ENCODE results near the gene ZDHHC14. TPM values are rescaled to one million over a fixed set of nuclear protein-coding genes. Genes with fewer than 3 reads are reported as not detected.

The ZDHHC14 gene
- total and polyA plus RNA-seq, 8 donors: 3.4 to 25.7 (median 7.4) TPM

DNA sequence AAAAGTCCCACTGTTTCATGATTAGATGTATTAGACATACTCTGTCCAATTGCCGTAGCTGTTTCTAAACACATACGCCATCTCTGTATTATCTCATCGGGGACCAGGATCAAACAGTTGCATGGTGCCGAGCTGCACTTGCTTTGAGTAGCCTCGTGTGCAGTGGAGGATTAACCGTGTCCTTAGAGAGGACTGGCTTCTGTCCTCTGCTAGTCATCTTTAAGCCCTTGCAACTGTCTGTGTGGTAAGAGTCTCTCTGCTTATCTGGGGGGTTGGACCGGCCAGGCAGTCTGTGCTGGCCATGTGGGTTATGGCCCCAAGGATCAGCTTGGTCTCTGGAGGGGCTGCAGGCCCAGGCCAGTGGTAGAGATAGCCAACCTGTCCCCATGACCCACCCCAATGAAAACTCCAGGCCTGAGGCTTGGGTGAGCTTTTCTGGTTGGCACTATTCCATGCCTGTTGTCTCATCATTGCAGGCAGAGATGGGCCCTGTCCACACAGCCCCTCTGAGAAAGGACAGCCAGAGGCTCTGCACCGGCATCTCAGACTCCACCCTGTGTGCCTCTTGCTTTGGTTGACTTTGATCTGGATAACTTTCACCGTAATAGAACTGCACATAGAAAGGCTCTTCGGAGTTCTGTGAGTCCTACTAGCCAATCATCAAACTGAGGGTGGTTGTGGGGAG is 304.7 kb downstream of the ZDHHC14 start:
- intact Hi-C loops (cut with DNase I; ENCODE audit: low total_unique reads): no loop called here
- Histone ChIP-seq H3K27ac (no peak overlapping the region), H3K36me3 (no peaks in the 10 kb centered on the region), H3K4me3 (no peak overlapping the region), H3K4me1 (peaks cover 10 to 27% (median 15%) of the 10 kb centered on the region in 4 donors), H3K27me3 (peaks cover 0 to 6% (median 0%) of the 10 kb centered on the region in 3 donors), H3K9me3 (no peaks in the 10 kb centered on the region)
- 88 to 92% (median 91%) methylated on average over 10 of the region's 10 CpGs for WGBS, 5 donors
- DNase-seq: no peak
- TF ChIP-seq EP300 (IDR thresholded peaks at IDR 0.05) (no peak), POLR2AphosphoS5 (IDR thresholded peaks at IDR 0.05) (no peak), POLR2A (IDR thresholded peaks at IDR 0.05) (no peak)
- TF ChIP-seq, protein P1, sequence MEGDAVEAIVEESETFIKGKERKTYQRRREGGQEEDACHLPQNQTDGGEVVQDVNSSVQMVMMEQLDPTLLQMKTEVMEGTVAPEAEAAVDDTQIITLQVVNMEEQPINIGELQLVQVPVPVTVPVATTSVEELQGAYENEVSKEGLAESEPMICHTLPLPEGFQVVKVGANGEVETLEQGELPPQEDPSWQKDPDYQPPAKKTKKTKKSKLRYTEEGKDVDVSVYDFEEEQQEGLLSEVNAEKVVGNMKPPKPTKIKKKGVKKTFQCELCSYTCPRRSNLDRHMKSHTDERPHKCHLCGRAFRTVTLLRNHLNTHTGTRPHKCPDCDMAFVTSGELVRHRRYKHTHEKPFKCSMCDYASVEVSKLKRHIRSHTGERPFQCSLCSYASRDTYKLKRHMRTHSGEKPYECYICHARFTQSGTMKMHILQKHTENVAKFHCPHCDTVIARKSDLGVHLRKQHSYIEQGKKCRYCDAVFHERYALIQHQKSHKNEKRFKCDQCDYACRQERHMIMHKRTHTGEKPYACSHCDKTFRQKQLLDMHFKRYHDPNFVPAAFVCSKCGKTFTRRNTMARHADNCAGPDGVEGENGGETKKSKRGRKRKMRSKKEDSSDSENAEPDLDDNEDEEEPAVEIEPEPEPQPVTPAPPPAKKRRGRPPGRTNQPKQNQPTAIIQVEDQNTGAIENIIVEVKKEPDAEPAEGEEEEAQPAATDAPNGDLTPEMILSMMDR (IDR thresholded peaks at IDR 0.05): no peak

DNA sequence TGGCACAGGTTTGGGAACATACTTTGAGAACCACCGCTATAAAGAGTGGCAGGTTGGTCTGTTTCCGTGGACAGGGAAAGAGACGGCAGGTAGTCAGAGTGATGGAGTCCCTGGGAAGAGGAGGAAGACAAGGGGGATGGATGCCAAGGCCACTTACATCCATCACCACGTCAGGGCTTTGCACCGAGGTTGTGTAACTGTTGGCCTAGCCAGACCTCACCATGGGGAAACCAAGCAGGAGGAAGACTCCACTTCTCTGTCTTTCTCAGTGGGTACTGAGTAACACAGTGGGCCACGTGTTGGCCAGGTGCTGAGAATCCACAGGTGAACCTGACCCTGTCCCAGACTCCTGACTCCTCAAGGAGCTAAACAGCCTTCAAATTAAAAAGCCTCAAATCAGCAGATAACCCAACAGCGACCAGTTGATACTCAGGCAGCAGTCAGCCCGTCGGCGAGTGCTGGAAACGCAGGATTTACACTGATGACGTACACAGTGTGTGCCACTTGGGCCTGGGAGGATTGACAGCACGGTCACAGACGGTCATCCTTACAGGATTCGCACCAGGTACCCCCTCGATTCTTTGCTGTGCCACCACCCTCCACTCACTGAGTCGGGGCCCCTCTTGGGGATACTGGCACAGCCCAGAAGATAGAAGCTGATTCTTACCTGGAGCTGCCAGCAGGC is 307.4 kb downstream of the ZDHHC14 start:
- intact Hi-C loops (cut with DNase I; ENCODE audit: low total_unique reads): no loop called here
- TF ChIP-seq POLR2A (IDR thresholded peaks at IDR 0.05) (no peak), POLR2AphosphoS5 (IDR thresholded peaks at IDR 0.05) (no peak), EP300 (IDR thresholded peaks at IDR 0.05) (no peak)
- TF ChIP-seq, protein P1 (IDR thresholded peaks at IDR 0.05): no peak
- H3K36me3 ChIP-seq: no peaks in the 10 kb centered on the region
- H3K27ac ChIP-seq: peak overlapping the region; percentile 37 to 85 (median 70)
- H3K27me3 ChIP-seq: peaks cover 0 to 6% (median 0%) of the 10 kb centered on the region in 3 donors
- DNase-seq: no peak
- no peaks in the 10 kb centered on the region for H3K9me3 ChIP-seq
- WGBS, 5 donors: 76 to 85% (median 82%) methylated on average over 17 of the region's 17 CpGs
- H3K4me1 ChIP-seq: peaks cover 9 to 15% (median 10%) of the 10 kb centered on the region in 4 donors
- H3K4me3 ChIP-seq: peak overlapping the region in 2 of 4 donors; percentile 19 to 26

DNA sequence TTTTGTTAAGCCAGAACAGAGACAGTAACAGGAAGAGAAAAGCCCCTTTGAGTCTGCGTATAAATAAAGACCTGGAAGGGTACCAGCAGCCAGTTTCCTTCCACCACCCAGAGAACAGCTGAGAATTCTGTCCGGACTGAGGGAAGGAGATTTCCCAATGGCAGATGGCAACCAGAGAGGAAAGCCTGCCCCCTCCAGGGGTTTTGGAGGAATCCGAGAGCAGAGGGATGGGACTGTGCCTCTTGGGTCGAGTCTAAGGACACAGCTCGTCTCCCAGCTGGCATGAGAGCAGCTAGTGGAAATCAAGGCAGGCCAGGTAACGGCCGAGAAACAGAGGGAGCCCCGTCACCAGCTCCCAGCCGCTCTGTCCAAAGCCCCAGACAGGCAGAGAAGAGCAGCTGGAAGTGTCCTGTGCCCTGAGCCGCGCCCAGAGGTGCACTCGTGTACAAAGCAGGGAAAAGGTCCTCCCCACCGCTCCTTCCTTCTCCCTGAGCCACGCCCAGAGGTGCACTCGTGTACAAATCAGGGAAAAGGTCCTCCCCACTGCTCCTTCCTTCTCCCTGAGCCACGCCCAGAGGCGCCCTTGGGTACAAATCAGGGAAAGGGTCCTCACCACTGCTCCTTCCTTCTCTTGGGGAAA is 308.1 kb downstream of the ZDHHC14 start:
- Histone ChIP-seq H3K36me3 (no peaks in the 10 kb centered on the region), H3K27me3 (peaks cover 0 to 6% (median 0%) of the 10 kb centered on the region in 3 donors), H3K4me3 (peak overlapping the region in 2 of 4 donors; percentile 19 to 26), H3K4me1 (peaks cover 9 to 14% (median 10%) of the 10 kb centered on the region in 4 donors), H3K9me3 (no peaks in the 10 kb centered on the region), H3K27ac (peak overlapping the region; percentile 37 to 85 (median 70))
- intact Hi-C loops (cut with DNase I; ENCODE audit: low total_unique reads): no loop called here
- WGBS, 5 donors: 22 to 44% (median 28%) methylated on average over 16 to 17 of the region's 17 CpGs
- DNase-seq: peak; percentile 65 to 79
- no peak for TF ChIP-seq EP300 (IDR thresholded peaks at IDR 0.05)
- TF ChIP-seq, protein P1 (IDR thresholded peaks at IDR 0.05): no peak
- no peak for TF ChIP-seq POLR2A (IDR thresholded peaks at IDR 0.05)
- TF ChIP-seq POLR2AphosphoS5 (IDR thresholded peaks at IDR 0.05): peak in 1 of 3 donors; percentile 36

DNA sequence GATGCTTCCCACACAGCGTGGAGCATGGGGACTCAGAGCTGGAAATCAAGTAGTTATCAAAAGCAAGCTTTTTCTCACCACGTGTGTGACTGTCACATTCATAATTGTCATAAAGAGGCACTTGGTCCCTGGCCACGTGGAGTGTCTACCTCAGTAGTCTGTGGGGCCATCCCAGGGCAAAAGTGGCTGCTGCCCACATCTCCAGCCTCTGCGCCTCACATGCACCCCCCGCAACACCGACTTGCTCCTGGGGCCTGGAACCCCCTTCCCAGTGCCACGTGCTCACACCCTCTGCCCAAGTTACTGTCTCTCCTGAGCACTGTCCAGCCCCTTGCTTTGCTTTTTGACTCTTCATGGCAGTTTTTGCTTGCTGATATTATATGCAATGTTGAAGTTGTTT is 308.9 kb downstream of the ZDHHC14 start:
- no peak for DNase-seq
- intact Hi-C loops (cut with DNase I; ENCODE audit: low total_unique reads): no loop called here
- WGBS, 5 donors: 72 to 83% (median 77%) methylated on average over 7 of the region's 7 CpGs

More for the DNA sequence above, 308.9 kb downstream of the ZDHHC14 start:
- Histone ChIP-seq H3K27ac (peak overlapping the region in 4 of 5 donors; percentile 21 to 85 (median 71)), H3K4me1 (peaks cover 9 to 14% (median 10%) of the 10 kb centered on the region in 4 donors), H3K9me3 (no peaks in the 10 kb centered on the region), H3K27me3 (peaks cover 0 to 6% (median 0%) of the 10 kb centered on the region in 3 donors), H3K4me3 (no peak overlapping the region), H3K36me3 (no peaks in the 10 kb centered on the region)
- TF ChIP-seq, protein P1 (IDR thresholded peaks at IDR 0.05): no peak
- TF ChIP-seq POLR2A (IDR thresholded peaks at IDR 0.05) (no peak), POLR2AphosphoS5 (IDR thresholded peaks at IDR 0.05) (no peak), EP300 (IDR thresholded peaks at IDR 0.05) (no peak)
